Islet of Langerhans (tissue), 1 donor: ENCODE data around the gene METTL24.
"Not testable (repeated sequence)": the region's sequence is repeated elsewhere in the genome, so short reads cannot be mapped to it uniquely, and the experiment has no call there.

Source experiments
- FAIRE-seq: peaks from one replicate; lab custom pipeline; 2011; peaks lifted over from hg19 to GRCh38; lab: Jason Lieb, UNC

METTL24 gene

DNA sequence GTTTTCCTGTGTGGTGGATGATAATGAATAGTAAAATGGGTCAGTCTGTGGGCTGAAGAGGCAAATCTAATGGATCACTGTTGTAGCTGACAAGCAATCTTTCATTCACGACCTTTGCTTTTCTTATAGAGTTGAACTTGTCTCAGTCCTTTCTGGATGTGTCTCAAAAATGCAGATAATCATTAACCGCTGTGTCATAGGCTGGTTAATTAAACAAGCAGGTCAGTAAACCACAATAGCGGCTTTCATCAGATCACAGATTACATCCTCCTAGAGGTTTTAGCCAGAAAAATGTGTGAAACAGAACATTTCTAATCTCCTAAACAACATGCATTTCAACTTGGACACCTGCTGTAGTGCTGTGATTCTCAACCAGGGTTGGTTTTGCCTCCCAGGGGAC, 2.5 kb upstream of the METTL24 start:
- FAIRE-seq: no peak

DNA sequence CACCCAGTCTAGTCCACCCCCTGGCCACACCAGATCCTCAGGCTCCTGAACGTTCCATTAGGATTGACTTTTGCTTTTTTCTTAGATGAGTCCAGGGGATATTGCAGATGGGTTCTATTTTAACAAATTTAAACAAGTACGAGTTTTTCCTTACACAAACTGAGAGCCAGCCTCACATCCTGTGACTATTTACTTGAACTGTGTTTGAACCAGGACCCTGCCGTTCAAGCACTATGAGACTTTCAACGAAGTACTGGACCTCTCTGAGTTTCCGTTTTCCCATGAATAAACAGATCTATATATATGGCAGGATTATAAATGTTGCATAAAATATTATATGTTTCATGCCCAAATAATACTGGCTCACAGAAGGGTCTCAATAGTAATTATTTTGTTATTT, 1.4 kb upstream of the METTL24 start:
- FAIRE-seq: no peak

DNA sequence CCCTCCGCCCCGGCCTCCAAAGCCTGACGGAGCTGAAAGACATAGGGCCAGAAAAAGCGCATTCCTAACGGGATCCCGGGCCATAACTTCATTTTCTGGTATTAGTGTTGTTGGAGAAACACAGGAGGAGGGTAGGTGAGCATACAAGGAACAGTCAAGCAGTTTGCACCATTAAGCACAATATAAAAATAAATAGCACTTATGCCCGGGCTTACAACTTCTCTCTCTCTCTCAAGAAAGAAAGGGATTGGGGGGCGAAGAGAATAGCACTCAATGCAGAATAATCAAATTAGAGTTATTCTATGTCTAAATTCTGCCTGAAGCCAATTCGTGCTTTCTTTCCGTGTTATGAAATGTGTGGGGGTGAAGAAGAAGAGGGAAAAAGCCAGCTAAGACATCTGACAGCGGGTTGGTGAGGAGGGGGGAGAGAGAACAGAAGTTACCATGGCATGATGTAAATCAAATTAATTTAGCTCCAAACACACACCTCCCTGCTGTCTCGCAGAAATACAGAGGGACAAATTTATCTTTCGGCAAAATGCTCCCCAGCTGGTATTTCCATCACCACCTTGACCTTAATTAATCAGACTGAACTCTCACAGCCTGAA, 508 bp upstream of the METTL24 start:
- no peak for FAIRE-seq

DNA sequence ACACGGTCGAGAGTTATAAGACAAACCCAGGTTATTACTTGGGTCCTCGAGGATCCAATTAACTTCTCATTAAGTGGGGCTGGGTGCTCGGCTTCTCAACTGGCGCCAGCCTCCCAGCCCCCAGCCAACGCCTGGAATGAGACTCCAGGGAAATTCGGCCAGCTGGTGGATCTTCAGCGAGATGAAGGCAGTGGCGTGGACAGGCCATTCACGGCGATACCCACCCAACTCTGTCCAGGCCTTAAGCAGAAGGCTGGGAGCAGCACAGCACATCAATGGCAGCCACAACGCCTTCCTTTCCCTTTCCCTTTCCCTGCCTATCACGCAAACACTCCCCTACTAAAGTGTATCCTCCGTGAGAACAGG, 868 bp downstream of the METTL24 start:
- no peak for FAIRE-seq

DNA sequence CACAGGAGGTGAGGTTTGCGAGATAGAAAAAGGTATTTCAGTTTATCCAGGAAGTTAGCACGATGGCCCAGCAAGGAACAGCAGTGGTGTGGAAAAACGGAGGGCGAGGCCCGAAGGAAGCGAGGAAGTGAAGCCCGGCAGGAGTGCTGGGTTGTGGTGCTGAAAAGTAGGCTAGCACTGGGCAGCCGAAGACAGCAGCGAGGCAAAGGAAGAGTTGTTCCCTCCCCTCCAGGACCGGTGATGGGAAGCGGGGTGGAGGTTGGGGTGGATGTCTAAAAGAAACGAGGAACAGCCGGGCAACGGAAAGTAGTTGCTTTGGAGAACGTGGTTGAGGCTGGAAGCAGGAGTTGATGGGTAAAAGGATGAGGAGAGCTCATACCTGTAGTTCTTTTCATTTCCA, 1.4 kb downstream of the METTL24 start:
- FAIRE-seq: no peak

DNA sequence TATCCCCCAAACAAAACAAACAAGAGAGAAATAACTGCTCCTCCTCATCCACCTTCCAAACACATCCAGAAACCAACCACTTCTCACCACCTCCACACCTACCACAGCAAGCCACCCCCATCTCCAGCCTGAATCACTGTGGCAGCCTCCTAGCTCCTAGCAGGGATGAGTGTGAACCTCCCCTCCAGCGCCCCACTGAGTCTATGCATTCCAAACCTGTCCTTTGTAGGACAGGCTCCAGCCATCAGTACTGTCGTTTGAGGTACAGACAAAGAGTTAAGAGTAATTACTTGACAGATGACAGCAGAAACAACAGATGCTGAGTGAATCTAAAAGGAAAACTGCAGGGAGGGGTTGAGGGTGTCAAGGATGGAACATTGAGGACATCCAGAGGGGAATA, 2.4 kb downstream of the METTL24 start:
- no peak for FAIRE-seq

DNA sequence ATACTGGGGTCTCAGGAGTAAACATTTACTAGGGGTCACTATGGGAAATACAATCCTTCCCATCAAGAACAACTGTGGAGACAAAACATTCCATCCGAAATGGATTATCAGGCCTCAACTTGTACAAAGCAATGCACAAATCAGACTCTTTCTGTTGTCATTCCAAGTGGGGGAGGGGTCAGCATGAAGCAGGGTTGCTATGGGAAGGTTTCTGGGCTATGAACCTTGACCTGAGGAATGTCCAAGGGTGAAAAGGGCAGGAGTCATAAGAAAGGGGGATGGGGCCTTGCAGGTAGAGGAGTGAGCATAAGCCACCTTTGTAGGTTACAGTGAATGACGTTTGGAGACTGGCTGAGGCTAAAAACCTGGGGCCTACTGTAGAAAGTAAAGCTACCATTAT, 3.1 kb downstream of the METTL24 start:
- no peak for FAIRE-seq

DNA sequence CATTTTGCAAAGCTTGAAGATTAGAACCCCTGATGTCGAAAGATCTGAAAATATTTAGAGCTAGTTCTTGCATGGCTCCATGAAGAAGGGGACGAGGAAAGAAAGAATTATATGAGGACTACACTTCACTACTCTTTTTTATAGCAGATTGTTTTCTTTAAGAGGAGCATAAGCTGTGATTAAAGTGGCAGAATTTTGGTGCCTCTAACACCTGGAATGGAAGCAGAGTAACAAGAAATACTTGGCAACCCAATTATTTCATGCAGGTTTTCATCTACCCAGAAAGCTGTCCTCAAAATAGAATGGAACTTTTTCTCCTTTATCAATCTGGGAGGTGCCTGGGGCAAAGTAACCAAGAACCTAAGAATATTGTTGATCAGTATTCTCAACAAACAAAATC, 4.0 kb downstream of the METTL24 start:
- FAIRE-seq: no peak

DNA sequence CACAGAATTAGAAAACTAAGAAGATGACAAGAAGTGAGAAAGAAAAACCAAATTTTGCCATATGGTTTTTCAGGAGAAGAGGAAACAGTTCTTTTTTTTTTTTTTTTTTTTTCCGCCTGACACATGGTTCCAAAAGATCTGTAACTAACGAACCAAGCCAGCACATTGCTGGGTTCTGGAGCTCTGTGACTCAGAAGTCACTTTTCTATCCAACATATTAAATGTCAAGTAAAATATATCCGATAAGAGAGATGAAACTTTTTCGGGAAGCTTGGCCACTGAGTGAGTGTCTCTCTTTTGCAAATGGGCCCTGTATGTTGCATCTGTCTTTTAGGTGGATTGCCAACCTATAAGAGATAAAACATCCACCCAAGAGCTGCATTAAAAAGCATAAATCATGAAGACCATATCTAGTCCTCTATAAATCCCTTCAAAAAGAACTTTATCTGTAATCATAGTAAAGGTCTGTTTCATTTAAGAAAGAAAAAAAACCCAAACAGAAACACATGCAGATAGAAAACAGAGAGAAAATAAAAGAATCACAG, 4.6 kb downstream of the METTL24 start:
- no peak for FAIRE-seq

DNA sequence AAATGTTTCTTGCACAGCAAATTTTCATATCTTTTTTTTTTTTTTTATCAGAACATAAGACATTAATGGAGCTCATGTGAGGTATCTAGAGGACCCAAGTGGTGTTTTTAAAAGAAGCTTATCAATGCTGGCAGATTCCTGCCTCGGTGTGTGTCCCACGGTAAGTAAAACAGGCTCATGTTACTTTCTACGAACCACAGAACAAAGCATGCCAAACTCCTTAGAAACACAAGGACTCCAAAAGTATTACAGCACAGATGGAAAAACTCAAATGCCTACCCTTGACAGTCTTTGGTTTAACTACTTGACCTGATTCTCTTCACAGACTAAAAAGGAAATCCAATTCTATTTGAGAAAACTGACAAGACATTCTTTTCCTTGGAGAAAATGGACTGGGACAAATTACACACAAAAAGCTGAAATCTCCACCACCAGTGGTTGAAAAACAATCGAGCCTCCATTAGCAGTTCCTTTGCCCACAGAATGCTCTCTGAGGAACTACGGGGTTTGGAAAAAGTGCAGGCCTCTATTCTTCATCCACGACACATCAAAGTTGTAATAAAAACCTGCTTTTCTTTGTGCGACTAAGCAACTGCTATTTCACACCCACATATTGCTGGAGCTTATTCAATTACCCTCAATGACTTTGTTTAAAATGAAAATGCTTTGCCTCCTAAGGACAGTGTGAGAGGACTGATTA, 5.4 kb downstream of the METTL24 start:
- no peak for FAIRE-seq

DNA sequence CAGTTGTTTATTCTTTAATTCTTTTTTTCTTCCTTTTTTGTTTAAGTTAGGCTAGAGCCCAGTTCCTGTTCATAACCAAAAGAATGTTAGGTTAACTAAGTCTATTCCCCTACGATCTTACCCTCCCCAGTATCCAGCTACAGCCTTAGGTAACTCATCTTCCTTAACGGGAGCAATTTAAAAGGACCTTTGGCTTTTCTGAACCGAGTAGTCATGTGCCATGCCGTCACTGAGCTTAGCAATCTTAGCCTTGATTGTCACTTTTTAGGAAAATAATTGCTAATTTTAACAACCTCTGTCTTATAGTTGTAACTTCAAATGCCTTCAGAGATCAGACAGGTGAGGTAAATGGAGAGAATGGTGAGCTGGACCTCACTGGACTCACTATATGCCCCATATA, 6.2 kb downstream of the METTL24 start:
- FAIRE-seq: no peak

DNA sequence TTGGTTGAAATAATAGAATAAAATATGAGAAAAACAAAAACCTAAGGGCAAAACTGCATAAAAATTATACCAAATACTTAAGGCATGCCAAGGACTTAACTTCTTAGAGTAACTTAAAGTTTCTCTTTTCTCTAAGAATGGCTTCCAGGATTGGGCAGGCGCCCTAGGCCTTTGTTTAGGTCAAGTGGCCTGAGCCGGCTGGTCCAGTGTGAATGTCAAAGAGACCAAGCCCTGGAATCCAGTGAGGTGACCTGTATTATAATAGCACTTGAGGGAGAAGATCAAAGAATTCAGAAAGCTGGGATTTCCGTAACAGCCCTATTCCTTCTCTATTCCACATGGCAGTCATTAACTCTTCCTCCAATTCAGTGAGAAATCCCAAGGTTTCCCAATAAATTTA, 6.6 kb downstream of the METTL24 start:
- FAIRE-seq: no peak

DNA sequence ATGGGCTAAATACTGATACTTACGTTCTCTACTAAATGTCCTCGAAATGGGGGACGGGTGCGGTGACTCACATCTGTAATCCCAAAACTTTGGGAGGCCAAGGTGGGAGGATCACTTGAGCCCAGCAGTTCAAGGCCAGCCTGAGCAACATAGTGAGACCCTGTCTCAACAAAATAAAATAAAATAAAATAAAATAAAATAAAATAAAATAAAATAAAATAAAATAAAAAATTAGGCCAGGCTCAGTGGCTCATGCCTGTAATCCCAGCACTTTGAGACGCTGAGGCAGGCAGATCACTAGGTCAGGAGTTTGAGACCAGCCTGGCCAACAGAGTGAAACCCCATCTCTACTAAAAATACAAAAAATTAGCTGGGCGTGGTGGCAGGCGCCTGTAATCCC, 7.6 kb downstream of the METTL24 start:
- not testable (repeated sequence) for FAIRE-seq

DNA sequence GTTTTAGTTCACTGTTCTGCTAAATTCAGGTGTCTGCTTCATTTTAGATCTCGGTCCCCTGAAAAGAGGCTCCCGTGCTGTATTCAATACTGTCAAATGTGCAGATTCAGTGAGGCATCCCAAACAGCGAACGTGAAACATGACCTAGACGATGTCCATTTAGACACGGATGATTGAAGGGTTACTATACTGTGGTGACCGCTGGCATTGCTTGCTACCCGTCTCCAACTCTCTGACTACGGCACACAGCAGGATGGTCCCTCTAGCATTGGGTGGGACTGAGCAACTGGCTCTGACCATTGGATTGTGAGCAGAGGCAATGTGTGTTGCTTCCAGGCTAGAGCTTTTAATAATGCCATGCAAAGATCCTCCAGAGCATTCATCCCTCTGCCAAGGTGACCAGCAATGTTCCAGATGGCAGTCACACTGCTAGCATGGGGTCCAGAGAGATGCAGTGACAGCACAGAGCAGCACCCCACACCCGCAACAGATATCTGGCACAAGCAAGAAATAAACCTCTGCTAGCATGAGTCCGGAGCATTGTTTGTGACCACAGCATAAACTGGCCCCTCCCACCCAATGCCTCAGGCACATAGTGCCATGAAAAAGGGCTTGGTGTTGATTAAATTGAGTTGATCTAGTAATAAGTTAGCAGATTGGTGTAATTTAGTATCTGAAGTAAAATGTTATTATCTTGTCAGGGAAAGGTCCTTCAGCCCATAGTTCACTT, 9.0 kb downstream of the METTL24 start:
- FAIRE-seq: no peak

DNA sequence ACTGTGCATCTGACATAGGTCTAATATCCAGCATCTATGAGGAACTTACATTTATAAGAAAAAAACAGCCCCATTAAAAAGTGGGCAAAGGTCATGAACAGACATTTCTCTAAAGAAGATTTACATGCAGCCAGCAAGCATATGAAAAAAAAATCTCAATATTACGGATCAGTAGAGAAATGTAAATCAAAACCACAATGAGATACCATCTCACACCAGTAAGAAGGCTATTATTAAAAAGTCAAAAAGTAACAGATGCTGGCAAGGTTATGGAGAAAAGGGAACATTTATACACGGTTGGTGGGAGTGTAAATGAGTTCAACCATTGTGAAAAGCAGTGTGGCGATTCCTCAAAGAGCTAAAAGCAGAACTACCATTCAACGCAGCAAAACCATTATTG, 13.1 kb downstream of the METTL24 start:
- no peak for FAIRE-seq

DNA sequence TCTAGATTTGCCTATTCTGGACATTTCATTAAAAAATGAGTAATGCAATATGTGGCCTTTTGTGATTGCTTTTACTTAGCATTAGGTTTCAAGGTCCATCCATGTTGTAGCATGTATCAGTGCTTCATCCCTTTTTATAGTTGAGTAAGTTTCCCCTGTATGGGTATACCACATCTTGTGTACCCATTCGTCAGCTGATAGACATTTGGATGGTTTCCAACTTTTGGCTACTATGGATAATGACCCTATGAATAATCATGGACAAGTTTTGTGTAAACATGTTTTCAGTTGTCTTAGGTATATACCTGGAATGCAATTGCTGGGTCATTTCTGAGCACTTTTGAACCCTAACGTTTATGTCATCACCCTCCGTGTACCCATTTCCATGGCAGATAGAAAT, 15.4 kb downstream of the METTL24 start:
- FAIRE-seq: no peak

DNA sequence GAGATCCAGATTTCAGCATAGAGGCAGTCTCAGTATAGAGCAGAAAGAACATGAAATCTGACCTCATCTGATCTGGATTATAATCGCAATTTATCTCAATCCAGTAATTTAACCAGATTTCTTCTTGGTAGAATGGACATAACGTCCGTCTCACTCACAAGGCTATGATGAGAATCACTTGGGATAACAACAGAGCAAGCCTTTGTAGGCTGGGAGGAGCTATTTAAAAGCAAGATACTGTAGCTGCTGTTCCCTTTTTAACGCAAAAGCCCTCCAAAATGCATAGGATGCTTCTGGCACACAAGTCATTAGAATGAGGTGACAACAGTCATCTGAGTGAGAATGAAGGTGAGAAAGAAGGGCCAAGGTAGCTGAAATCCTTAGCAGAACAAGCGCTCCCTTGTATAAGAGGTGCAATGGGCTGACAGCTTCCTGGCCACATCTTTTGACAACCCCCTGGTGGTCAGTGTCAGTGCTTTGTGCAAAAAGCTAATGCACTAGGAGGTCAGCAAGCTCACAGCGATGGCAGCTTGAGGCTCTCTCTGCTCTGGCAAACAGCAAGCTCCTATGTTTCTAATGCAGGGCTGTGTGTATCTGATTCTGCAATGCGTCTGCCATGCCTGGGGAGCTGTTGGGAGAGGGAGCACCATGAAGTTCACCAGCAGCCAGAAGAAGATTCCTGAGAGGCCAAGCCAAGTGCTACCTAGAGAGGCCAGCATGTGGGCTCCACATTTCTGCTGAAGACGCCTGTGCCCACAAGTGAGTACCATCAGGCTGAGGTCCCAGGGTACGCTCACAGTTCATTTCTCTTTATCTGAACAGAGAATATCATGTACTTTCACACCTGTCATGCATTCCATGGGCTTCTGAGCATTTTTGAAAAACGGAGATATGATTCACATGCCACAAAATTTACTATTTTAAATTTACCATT, 16.2 kb downstream of the METTL24 start:
- no peak for FAIRE-seq

DNA sequence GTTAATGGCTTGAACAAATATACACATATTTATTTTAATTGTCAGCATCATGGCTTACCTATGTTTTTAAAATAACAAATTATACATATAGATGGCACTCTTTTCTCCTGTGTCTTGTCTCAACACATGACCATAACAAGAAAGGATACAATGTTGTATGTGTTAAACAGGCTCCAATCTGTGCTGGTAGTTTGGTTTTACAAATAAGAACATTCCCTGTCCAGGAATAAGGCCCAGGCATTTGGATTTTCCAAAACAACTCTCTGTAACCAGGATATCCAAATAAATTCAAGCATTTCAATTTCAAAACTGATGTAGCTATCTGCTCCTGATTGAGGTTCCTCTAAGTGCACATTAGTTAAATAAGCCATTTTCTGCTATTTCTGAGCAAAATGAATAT, 17.1 kb downstream of the METTL24 start:
- FAIRE-seq: no peak

DNA sequence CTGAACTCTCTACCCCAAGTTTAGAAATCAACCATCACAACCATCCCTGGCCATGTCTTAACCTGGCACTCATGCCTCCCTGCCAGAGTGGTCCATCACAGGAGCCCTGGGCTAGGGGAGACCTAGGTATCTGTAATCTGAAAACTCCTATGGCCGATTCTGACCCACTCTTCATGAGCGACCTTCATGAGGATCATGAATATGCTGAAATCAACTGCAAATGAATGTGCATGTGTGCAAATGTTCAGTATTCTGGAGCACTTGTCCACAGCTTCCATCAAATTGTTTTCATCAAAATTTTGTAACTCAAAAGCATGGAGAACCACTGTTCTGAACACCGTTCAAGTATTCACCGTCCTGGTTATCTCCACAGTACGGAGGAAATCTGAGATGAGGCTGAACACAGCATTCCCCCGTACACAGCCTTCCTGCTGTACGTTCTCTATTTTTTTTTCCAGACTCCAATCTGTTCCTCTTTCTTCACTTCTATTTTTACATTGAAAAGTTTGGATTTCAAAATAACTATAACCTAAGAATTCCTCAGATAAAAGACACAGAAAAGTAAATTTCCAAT, 17.7 kb downstream of the METTL24 start:
- no peak for FAIRE-seq

DNA sequence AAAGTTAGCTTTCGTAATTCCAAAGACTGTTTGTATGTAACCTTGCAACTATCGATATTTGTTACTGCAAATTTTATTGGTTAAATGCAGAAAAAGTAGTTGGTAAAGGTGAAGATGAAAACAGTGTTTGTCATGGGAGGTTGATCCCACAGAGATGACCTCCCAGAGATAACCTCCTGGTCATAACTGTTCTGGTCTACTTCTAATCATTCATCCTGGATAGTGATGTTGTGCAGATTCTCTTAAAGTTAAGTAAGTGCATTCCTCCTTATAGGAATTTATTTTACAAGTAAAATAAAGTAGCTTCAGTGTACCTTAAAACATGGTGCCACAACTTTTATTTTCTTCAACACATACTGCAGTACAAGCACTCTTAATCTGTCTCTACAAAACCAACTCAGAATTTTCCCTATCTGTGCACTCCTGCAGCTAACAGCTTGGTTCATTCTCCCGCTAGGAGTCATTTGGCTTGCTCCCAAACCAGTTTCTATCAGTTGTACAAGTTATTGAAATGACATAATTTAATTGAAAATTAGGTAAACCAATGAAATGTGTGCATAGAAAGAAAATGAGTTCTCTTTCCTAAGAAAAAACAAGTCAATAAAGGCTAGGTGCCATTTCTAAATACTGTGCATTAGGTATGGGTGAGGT, 19.2 kb downstream of the METTL24 start:
- FAIRE-seq: no peak

DNA sequence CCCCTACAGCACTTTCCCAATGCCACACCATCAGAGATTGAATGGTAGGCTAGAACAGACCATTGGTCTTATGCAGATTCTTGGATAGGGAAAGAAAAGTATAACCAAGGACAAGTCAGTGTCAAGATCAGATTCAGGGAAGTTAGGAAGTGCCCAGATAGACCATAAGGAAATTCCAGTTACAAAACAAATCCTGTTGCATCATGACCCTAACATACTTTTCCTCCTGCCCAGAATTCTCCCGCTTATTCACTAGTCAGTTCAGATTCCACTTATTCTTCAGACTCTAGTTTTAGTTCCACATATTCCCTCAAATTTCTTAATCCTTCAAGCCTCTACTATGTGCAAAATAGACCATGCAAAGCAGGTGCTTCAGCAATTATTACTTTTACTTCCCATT, 20.7 kb downstream of the METTL24 start:
- FAIRE-seq: no peak
